Activated CD8-positive, alpha-beta memory T cell treated with anti-CD3 and anti-CD28 coated beads, Interleukin-2, amount 10 ng/mL, durations not matched to agents 7 days and 5 days (primary cell): ENCODE results near the gene CES2. TPM values are rescaled to one million over a fixed set of nuclear protein-coding genes. Genes with fewer than 3 reads are reported as not detected.
A peak's percentile ranks its signal among the peaks of the same experiment; 100 is the strongest.

Experiments used
- ATAC-seq: fragments of 150-1000 bp; cut with Tn5 transposase; one replicate; pipeline ENCODE4 v1.10.0; 2021; ENCODE audit warnings: moderate library complexity
- CTCF ChIA-PET: fragments of 350-600 bp; sonication (Branson Sonifier 250); formaldehyde crosslinking; loops from one replicate; lab custom pipeline; 2021; ENCODE audit warnings: antibody characterized with exemption; lab: Charles Lee
- DNase-seq: peaks from one replicate; pipeline ENCODE4 v3.0.0-alpha.2; 2020
- H3K27ac Mint-ChIP-seq: one replicate; pipeline ENCODE4 v1.8.0; 2021; ENCODE audit warnings: mild to moderate bottlenecking, mixed read lengths
- H3K27me3 Mint-ChIP-seq: one replicate; pipeline ENCODE4 v1.8.0; 2021; ENCODE audit warnings: mixed read lengths
- H3K36me3 Mint-ChIP-seq: one replicate; pipeline ENCODE4 v1.8.0; 2021; ENCODE audit warnings: mild to moderate bottlenecking, mixed read lengths
- H3K4me1 Mint-ChIP-seq: one replicate; pipeline ENCODE4 v1.8.0; 2021; ENCODE audit warnings: mixed read lengths
- H3K4me3 Mint-ChIP-seq: one replicate; pipeline ENCODE4 v1.8.0; 2021; ENCODE audit warnings: mild to moderate bottlenecking, moderate library complexity, mixed read lengths
- H3K9me3 Mint-ChIP-seq: one replicate; pipeline ENCODE4 v1.8.0; 2022; ENCODE audit warnings: low read depth, mixed read lengths
- total RNA-seq, 2 experiments: library from RNA; stranded (reverse); gene quantifications; one replicate each; pipeline ENCODE4 v1.2.3, GENCODE V29; 2021

The CES2 gene
- total RNA-seq, 2 experiments from 2014 or later = 34.1 to 35.5 TPM

DNA sequence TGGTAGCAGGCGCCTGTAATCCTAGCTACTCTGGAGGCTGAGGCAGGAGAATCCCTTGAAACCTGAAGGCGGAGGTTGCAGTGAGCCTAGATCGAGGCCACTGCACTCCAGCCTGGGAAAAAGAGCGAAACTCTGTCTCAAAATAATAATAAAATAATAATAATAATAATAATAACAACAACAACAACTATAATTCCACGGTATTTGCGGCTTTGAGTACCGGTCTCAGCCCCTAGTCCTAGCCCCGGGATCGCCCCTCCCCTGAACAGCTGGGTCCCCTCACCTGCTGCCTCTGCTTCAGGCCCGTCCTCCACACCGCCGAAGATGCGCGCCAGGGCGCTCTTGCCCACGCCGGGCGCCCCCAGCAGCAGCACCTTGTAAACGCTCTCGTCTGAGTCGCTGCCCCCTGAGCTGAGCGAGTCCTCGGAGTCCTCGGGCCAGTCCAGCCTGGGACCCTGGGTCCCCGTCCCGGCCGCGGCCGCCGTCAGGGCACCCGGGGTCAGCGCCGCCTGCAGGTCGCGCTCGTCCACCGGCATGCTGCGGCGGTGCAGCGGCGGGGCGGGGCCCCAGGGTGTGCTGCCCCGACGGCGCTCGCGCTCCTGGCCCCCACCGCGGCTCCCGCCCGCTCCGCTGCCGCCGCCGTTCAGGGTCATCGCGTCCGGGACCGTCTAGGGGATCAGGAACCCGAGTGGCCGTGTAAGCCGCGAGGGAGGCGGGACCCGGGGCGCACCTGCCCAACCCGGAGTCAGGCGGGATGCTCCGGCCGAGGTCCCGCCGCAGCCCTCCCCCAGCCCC is 10.6 kb upstream of the CES2 start:
- no peaks in the 10 kb centered on the region for H3K9me3 Mint-ChIP-seq
- CTCF ChIA-PET = interaction anchor here (0.7 to 12.2 kb wide), 3 partner anchors 27 to 237 kb away, joined by 3 to 140 read pairs (median 4); no protein-coding TSS in a partner anchor
- no peak overlapping the region for H3K27ac Mint-ChIP-seq
- peak; percentile 87 for ATAC-seq
- peaks cover 46% of the 10 kb centered on the region for H3K27me3 Mint-ChIP-seq
- peak; percentile 56 for DNase-seq
- H3K36me3 Mint-ChIP-seq = no peaks in the 10 kb centered on the region
- H3K4me3 Mint-ChIP-seq = peak overlapping the region; percentile 60
- H3K4me1 Mint-ChIP-seq = peaks cover 21% of the 10 kb centered on the region

DNA sequence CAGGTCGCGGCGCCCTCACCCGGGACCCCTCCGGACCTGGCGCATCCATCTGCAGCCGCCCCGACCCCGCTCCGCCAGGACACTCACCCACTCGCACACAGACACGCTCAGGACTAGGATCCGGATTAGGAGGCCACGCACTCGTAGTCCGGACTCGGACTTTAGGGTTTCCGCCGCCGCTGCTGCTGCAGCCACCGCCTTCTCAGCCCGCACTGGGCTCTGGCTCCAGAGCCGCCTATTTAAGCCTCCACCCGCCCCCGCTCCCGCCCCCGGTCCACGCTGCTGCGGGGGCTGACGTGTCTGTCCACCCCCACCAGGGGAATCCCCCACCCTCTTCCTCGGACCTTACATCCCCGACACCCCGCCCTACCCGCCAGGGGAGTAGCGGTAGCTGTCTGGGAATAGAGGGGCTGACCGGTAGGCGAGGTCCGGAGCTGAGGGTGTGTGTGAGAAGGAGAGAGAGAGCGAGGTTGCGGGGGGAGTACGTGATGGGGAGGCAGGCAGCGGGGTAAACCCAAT is 9.9 kb upstream of the CES2 start, which contains the start of gene RRAD:
Gene RRAD, minus strand, starts transcription at position 214 of the 519 bp plus-strand sequence. CDS start 356 bp downstream, outside the sequence.
- CTCF ChIA-PET = interaction anchor here (1.2 to 12.2 kb wide), 3 partner anchors 32 to 236 kb away, joined by 4 to 140 read pairs (median 4); no protein-coding TSS in a partner anchor
- Mint-ChIP-seq H3K4me1 (peaks cover 21% of the 10 kb centered on the region), H3K9me3 (no peaks in the 10 kb centered on the region), H3K27ac (no peak within 1 kb of the TSS), H3K36me3 (no peaks in the 10 kb centered on the region), H3K4me3 (peak within 1 kb of the TSS; percentile 60), H3K27me3 (peaks cover 43% of the 10 kb centered on the region)
- DNase-seq (no peak), ATAC-seq (no peak)

DNA sequence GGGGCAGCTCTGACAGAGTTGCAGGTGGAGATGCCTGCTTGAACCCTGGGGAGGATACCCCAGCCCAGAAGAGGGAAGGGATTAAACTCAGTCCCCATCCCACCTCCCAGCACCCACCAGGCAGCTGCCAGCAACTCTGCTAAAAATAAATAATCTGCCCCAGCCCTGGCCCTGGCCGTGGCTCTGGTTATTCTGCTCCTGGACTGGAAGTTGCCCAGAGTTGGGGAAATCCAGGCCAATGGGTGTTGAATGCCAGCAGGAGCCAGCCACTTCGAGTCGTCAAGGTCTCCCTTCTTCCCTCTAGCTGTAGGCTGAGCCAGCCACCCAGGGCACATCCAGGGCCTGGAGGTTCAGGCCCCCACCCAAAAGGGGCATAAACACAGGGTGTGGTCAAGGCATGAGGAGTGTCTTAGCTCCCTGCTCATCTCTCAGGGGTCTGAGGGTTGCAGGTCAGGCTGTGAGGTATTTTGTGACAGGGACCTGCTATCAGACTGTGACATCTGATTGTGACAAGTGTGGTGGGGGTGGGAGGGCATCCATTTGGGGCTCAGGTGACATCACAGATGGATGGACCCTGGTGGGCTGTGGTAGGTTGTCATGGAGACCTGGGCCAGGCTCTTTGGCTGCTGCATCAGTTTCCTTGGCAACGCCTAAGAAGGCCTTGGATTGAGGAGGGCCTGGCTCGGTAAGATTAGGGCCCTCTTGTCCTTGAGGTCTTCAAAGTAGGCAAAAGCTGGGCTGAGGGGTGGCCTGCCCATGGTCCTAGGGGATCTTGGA is 9.0 kb upstream of the CES2 start:
- Mint-ChIP-seq H3K27me3 (peaks cover 34% of the 10 kb centered on the region), H3K4me3 (no peak overlapping the region), H3K9me3 (no peaks in the 10 kb centered on the region), H3K36me3 (no peaks in the 10 kb centered on the region), H3K27ac (no peak overlapping the region), H3K4me1 (peaks cover 21% of the 10 kb centered on the region)
- DNase-seq (no peak), ATAC-seq (no peak)
- CTCF ChIA-PET = interaction anchor here (0.6 to 12.2 kb wide), 5 partner anchors 21 to 235 kb away, joined by 3 to 140 read pairs (median 4); no protein-coding TSS in a partner anchor

DNA sequence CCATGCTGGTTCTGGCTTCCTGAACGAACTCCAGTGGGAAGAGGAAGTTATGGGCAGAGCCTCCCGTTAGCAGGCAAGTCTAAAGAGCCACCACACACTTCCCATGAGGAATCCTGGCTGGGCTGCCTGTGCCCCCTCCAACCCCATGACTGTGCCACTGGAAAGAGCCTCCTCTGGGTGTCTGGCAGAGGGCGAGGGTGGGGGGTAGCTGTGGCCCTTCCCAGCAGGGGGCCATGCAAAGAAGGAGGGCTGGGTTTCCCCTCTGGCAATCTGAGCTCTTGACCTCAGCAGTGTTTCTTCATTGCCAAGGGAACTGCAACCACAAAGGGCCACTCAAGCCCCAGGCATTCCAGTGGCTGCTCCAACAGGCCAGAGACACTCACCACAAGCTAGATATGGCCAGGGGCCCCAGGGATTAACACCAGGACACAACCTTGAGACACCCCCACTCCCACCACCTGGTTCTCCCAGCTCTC is 8.3 kb upstream of the CES2 start:
- H3K9me3 Mint-ChIP-seq = no peaks in the 10 kb centered on the region
- CTCF ChIA-PET = interaction anchor here (1.0 to 12.2 kb wide), 2 partner anchors 21 to 34 kb away, joined by 3 to 140 read pairs; no protein-coding TSS in a partner anchor
- DNase-seq (no peak), ATAC-seq (no peak)
- H3K4me3 Mint-ChIP-seq = no peak overlapping the region
- peaks cover 31% of the 10 kb centered on the region for H3K27me3 Mint-ChIP-seq
- peaks cover 25% of the 10 kb centered on the region for H3K4me1 Mint-ChIP-seq
- H3K27ac Mint-ChIP-seq = no peak overlapping the region
- H3K36me3 Mint-ChIP-seq = no peaks in the 10 kb centered on the region

DNA sequence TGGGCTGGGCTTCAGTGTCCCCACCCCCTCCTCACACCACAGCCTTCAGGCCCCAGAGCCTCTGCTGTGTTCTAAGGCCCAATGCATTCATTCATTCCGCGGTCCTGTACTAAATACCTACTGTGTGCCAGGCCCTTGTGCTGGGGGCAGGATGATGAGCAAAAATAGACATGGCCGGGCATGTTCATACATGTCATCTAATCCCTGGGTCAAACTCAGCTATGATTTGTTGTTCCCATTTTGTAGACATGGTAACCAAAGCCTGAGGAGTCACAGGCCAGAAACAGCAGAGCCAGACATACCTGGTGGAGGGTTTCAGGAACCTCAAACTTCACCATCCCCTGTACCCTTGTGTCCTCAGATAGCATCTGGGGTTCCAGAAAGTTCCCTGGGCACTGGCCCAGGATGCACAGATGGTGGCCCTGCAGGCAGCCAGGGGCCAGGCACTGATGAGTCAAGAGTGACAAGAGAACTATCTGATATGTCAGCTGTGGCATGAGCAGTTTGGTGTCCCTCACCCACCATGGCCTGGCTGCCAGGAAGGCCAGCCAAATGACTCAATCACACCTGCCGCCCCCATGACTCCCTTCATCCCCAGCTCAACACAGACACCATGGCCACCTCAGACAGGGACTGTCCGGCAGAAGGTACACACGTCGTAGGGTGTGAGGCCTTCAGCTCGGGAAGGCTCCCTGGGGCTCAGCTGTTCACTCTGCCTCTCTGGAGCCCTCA is 7.2 kb upstream of the CES2 start:
- Mint-ChIP-seq H3K4me1 (peaks cover 34% of the 10 kb centered on the region), H3K27ac (peak overlapping the region; percentile 14), H3K36me3 (peaks cover 7% of the 10 kb centered on the region), H3K9me3 (no peaks in the 10 kb centered on the region), H3K27me3 (peaks cover 29% of the 10 kb centered on the region), H3K4me3 (no peak overlapping the region)
- DNase-seq (no peak), ATAC-seq (no peak)
- CTCF ChIA-PET = interaction anchor here (0.8 to 12.2 kb wide), 19 partner anchors 9 to 202 kb away, joined by 3 to 140 read pairs (median 4); partner anchors contain the start of genes CDH16, NAE1 and PDP2

DNA sequence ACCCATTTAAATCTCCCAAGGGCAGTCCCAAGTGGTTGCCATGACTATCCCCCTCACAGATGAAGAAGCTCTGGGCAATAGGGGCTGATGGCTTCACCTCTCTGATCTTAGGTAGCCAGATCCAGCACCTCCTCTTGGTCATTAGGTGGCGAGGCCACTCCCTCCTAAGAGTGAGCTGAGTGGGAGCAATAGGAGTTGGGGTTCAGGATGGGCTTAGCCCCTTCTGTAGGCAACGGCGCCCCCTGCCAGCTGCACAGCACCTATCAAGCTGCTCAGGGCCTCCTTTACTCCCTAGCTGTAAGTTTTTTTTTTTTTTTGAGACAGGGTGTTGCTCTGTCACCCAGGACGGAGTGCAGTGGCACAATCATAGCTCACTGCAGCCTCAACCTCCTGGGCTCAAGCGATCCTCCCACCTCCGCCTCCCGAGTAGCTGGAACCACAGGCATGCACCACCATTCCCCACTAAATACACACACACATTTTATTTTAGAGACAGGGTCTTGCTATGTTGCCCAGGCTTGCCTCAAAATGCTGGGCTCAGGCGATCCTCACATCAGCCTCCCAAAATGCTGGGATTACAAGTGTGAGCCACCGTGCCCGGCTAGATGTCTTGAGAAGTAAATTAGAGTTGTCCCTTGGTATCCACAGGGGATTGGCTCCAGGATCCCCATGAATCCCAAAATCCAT is 6.5 kb upstream of the CES2 start:
- Mint-ChIP-seq H3K27me3 (peaks cover 22% of the 10 kb centered on the region), H3K4me1 (peaks cover 42% of the 10 kb centered on the region), H3K27ac (no peak overlapping the region), H3K36me3 (peaks cover 8% of the 10 kb centered on the region), H3K9me3 (no peaks in the 10 kb centered on the region), H3K4me3 (no peak overlapping the region)
- peak; percentile 71 for DNase-seq
- ATAC-seq = peak; percentile 50
- CTCF ChIA-PET = interaction anchor here (0.6 to 12.2 kb wide), 21 partner anchors 10 to 396 kb away, joined by 3 to 140 read pairs (median 3); partner anchors contain the start of genes CDH16, NAE1 and PDP2

DNA sequence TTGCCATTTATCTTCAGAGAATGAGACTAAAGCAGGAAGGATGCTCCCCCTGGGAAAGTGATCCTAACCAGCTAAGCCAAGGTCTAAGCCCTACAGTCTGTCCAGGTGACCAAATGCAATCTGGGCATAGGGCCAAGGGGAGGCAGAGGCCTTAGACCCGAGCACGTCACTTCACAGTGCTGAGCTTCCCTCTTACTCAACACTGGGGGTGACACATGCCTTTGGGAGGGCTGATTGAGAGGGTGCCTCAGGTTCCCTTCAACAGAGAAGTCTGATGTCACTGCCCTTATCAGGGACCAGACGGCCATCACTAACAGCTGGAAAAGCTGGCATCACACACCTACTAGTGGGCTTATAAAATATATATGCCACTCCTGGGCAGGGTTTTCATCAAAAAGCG is 5.1 kb upstream of the CES2 start:
- peaks cover 12% of the 10 kb centered on the region for H3K27me3 Mint-ChIP-seq
- H3K4me3 Mint-ChIP-seq = no peak overlapping the region
- CTCF ChIA-PET = interaction anchor here (1.8 kb wide), 1 partner anchor 35 kb away, joined by 8 read pairs; no protein-coding TSS in a partner anchor
- no peaks in the 10 kb centered on the region for H3K9me3 Mint-ChIP-seq
- DNase-seq (no peak), ATAC-seq (no peak)
- peaks cover 8% of the 10 kb centered on the region for H3K36me3 Mint-ChIP-seq
- H3K27ac Mint-ChIP-seq = no peak overlapping the region
- H3K4me1 Mint-ChIP-seq = peaks cover 47% of the 10 kb centered on the region

DNA sequence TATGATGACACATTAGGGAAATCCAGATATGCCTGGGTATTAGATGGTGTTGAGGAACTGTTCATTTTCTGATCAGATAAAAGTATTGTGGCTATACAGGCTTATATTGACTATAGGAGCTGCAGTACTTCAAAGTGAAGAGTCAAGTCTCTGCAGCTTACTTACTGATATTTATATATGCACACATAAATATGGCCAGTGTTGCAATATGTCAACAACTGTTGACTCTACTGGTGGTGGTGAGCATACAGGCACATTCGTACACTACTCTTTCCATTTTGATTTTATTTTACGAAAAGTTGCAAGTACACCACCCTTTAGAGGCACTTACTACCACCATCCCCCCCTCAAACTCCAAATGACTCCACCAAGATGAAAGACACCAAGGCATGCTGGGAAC is 3.7 kb upstream of the CES2 start:
- Mint-ChIP-seq H3K36me3 (peaks cover 8% of the 10 kb centered on the region), H3K4me3 (no peak overlapping the region), H3K27ac (no peak overlapping the region), H3K4me1 (peaks cover 53% of the 10 kb centered on the region), H3K27me3 (no peaks in the 10 kb centered on the region), H3K9me3 (no peaks in the 10 kb centered on the region)
- DNase-seq = no peak
- ATAC-seq = no peak
- CTCF ChIA-PET = interaction anchor here (0.9 to 1.8 kb wide), 5 partner anchors 34 to 82 kb away, joined by 3 to 8 read pairs (median 3); partner anchors contain the start of gene PDP2

DNA sequence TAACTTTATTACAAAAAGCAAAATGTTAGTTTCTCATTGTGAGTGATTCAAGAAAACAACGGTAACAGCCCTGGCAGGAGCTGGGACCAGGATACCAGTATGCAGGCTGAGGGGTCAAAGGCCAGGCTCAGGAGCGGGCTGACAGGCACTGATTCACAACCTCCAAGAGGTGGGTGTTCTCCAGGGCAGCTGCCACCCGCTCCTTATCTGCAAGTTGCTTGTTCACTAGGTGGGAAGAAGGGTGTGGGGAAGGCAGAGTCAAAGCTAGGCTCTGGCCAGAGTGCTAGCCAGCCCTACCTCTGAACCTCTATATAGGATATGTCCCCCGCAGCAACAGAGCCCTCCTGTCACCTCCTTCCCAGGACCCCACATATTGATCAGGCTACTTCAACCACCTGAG is 3.2 kb upstream of the CES2 start:
- no peak for ATAC-seq
- no peak for DNase-seq
- no peaks in the 10 kb centered on the region for H3K27me3 Mint-ChIP-seq
- no peak overlapping the region for H3K27ac Mint-ChIP-seq
- H3K4me3 Mint-ChIP-seq = no peak overlapping the region
- H3K36me3 Mint-ChIP-seq = peaks cover 8% of the 10 kb centered on the region
- CTCF ChIA-PET = interaction anchor here (1.2 kb wide), 1 partner anchor 52 kb away, joined by 3 read pairs; the partner anchor contains the start of gene PDP2
- H3K4me1 Mint-ChIP-seq = peaks cover 55% of the 10 kb centered on the region
- H3K9me3 Mint-ChIP-seq = no peaks in the 10 kb centered on the region

DNA sequence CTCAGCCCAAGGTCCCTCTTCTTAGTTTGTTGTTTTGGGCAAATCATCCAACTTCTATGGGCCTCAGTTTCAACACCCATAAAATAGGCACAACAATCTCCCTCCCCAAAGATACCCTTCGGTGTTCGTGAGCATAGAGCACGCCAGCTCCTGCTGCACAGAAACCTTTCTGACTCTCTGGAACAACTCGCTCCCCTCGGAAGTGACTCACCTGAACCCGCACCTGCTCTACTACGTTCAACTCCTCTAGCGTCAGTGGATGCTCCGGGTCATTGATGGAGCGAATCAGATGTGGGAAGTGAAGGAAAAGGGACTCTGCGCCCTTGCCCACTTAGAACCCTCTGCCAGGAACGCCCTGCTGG is 1.6 kb upstream of the CES2 start:
- Mint-ChIP-seq H3K36me3 (peaks cover 14% of the 10 kb centered on the region), H3K27me3 (no peaks in the 10 kb centered on the region), H3K9me3 (no peaks in the 10 kb centered on the region), H3K27ac (peak overlapping the region; percentile 95), H3K4me1 (peaks cover 51% of the 10 kb centered on the region), H3K4me3 (peak overlapping the region; percentile 91)
- no peak for DNase-seq
- CTCF ChIA-PET = interaction anchor here (0.7 to 2.3 kb wide), 10 partner anchors 14 to 221 kb away, joined by 3 to 14 read pairs (median 3); partner anchors contain the start of gene PDP2
- peak; percentile 43 for ATAC-seq

DNA sequence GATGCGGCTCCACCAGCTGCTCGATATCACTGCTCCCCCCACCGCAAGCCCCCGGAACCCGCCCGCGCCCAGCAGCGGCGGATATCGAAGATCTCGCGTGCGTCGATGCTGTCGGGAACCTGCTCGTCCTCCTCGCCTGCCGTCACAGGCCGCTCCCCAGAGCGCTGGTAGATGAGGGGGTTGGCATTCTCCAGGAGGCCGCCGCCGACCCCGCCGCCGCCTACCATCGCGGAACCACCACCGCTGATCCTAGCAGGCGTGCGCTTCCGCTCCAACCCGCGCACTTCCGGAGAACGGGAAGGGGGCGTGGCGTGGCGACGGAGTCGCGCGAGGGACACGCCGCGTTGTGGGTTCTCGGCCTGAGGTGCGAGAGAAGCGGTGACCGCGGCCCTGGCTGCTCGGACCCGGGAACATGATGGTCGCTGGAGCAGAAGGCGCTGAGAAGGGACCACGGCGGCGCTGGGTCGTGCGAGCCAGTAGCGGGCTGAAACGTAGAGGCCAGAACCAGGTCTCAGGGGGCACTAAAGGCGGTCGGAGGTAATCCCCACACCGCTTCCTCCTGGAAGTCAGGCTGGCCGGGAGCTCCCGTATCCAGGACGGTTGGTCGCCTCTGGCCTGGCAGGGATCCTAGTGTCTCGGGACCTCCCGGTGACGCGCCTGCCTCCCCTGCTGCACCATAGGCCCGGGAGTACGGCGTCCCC is 1.0 kb upstream of the CES2 start, which contains the start of gene CIAO2B:
Gene CIAO2B, minus strand, starts transcription at position 265 of the 701 bp plus-strand sequence. Its CDS starts 38 bp downstream, at position 227.
- H3K9me3 Mint-ChIP-seq = no peaks in the 10 kb centered on the region
- no peaks in the 10 kb centered on the region for H3K27me3 Mint-ChIP-seq
- H3K27ac Mint-ChIP-seq = peak within 1 kb of the TSS; percentile 95
- H3K4me3 Mint-ChIP-seq = peak within 1 kb of the TSS; percentile 91
- ATAC-seq = peak; percentile 88
- peaks cover 51% of the 10 kb centered on the region for H3K4me1 Mint-ChIP-seq
- peak; percentile 91 for DNase-seq
- H3K36me3 Mint-ChIP-seq = peaks cover 14% of the 10 kb centered on the region
- CTCF ChIA-PET = interaction anchor here (0.7 to 2.3 kb wide), 6 partner anchors 13 to 84 kb away, joined by 3 to 14 read pairs (median 4); partner anchors contain the start of gene PDP2
